ENCODE measurements around the gene MAPT.
"Not testable (repeated sequence)": the region's sequence is repeated elsewhere in the genome, so short reads cannot be mapped to it uniquely, and the experiment has no call there.

MAPT gene

GRCh38 chr17:45956090-45956489 lies 61.7 kb downstream of the MAPT start:
- TF ChIP-seq, protein P1, sequence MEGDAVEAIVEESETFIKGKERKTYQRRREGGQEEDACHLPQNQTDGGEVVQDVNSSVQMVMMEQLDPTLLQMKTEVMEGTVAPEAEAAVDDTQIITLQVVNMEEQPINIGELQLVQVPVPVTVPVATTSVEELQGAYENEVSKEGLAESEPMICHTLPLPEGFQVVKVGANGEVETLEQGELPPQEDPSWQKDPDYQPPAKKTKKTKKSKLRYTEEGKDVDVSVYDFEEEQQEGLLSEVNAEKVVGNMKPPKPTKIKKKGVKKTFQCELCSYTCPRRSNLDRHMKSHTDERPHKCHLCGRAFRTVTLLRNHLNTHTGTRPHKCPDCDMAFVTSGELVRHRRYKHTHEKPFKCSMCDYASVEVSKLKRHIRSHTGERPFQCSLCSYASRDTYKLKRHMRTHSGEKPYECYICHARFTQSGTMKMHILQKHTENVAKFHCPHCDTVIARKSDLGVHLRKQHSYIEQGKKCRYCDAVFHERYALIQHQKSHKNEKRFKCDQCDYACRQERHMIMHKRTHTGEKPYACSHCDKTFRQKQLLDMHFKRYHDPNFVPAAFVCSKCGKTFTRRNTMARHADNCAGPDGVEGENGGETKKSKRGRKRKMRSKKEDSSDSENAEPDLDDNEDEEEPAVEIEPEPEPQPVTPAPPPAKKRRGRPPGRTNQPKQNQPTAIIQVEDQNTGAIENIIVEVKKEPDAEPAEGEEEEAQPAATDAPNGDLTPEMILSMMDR (conservative IDR thresholded peaks at IDR 0.05; ENCODE audit: low read depth, low read length) = no peak
- no peak for DNase-seq (ENCODE audit: low read depth)
- H3K4me3 ChIP-seq (ENCODE audit: low read length) = no peak overlapping the region

DNA sequence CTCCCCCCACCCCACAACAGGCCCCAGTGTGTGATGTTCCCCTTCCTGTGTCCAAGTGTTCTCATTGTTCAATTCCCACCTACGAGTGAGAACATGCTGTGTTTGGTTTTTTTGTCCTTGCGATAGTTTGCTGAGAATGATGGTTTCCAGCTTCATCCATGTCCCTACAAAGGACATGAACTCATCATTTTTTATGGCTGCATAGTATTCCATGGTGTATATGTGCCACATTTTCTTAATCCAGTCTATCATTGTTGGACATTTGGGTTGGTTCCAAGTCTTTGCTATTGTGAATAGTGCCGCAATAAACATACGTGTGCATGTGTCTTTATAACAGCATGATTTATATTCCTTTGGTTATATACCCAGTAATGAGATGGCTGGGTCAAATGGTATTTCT lies 62.4 kb downstream of the MAPT start:
- H3K4me3 ChIP-seq (ENCODE audit: low read length); DNase-seq (ENCODE audit: low read depth): not testable (repeated sequence)

- TF ChIP-seq, protein P1 (conservative IDR thresholded peaks at IDR 0.05; ENCODE audit: low read depth, low read length) = no peak
- H3K4me3 ChIP-seq (ENCODE audit: low read length) = no peak overlapping the region
- DNase-seq (ENCODE audit: low read depth) = no peak
Observed at GRCh38 chr17:45958307-45958706, 64.0 kb downstream of the MAPT start.

GRCh38 chr17:45958994-45959665 lies 64.8 kb downstream of the MAPT start:
- no peak for DNase-seq (ENCODE audit: low read depth)
- TF ChIP-seq, protein P1 (conservative IDR thresholded peaks at IDR 0.05; ENCODE audit: low read depth, low read length) = no peak
- H3K4me3 ChIP-seq (ENCODE audit: low read length) = no peak overlapping the region

GRCh38 chr17:45960311-45960710 lies 66.0 kb downstream of the MAPT start:
- TF ChIP-seq, protein P1 (conservative IDR thresholded peaks at IDR 0.05; ENCODE audit: low read depth, low read length) = no peak

GRCh38 chr17:45961206-45961605 lies 66.9 kb downstream of the MAPT start:
- no peak for DNase-seq (ENCODE audit: low read depth)
- TF ChIP-seq, protein P1 (conservative IDR thresholded peaks at IDR 0.05; ENCODE audit: low read depth, low read length) = no peak
- no peak overlapping the region for H3K4me3 ChIP-seq (ENCODE audit: low read length)

More at GRCh38 chr17:45960311-45960710, 66.0 kb downstream of the MAPT start:
- no peak overlapping the region for H3K4me3 ChIP-seq (ENCODE audit: low read length)
- DNase-seq (ENCODE audit: low read depth) = no peak

- no peak overlapping the region for H3K4me3 ChIP-seq (ENCODE audit: low read length)
- TF ChIP-seq, protein P1 (conservative IDR thresholded peaks at IDR 0.05; ENCODE audit: low read depth, low read length) = no peak
Observed at GRCh38 chr17:45962221-45962972, 68.0 kb downstream of the MAPT start.

More at GRCh38 chr17:45962221-45962972, 68.0 kb downstream of the MAPT start:
- DNase-seq (ENCODE audit: low read depth) = no peak

Data from retinal pigment epithelial cell (primary cell).